HG03064 (cell line): Measurements from ENCODE around the gene GINS1.
"Not testable (repeated sequence)": the region's sequence is repeated elsewhere in the genome, so short reads cannot be mapped to it uniquely, and the experiment has no call there.

Experiments
- ATAC-seq: cut with Tn5 transposase; IDR thresholded peaks from one replicate; pipeline ENCODE4 v1.9.1; 2021; ENCODE audit warnings: low read depth; ENCODE audit not compliant: unreplicated experiment

GINS1 gene

GRCh38 chr20:25389401-25389857 is 18.0 kb upstream of the GINS1 start:
- ATAC-seq: no peak

DNA sequence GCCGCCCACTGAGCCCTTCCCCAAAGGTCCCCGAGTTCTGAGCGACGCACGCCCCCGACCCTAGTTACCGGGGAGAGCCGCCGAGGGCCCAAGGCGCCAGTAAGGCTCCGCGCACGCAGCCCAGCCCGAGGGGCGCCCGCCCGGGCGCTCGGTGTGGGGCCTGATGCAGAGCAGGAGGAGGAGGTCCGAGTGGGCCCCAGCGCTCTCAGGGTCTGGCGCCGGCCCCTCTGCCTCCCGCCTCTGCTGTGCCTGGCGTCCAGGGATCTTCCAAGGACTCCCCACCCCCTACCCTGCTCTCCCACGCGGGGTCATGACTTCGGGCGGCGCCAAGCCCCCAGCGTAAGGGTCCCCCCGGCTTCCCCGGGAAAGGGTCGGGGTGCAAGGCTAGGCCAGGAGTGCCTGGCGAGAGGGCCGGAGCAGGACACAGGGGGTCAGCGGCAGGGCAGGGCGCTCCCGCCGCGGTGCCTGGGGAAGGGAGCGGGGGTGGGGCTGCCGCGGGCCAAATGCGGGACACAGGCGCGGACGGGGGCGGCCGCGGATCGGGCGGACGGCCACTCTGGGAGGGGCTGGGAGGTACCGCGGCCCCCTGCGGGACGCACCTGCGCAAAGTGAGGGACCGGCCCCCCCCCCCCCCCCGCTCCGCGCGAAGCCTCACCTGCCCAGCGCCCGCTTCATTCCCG is 17.5 kb upstream of the GINS1 start:
- ATAC-seq: peak; percentile 30

GRCh38 chr20:25390538-25391528 is 16.6 kb upstream of the GINS1 start, which contains the start of gene ABHD12:
ABHD12 (minus strand) TSS chr20:25390835; CDS start chr20:25390703, 132 bp downstream.
- ATAC-seq: peak; percentile 86

GRCh38 chr20:25394276-25394675 is 13.2 kb upstream of the GINS1 start:
- ATAC-seq: no peak

DNA sequence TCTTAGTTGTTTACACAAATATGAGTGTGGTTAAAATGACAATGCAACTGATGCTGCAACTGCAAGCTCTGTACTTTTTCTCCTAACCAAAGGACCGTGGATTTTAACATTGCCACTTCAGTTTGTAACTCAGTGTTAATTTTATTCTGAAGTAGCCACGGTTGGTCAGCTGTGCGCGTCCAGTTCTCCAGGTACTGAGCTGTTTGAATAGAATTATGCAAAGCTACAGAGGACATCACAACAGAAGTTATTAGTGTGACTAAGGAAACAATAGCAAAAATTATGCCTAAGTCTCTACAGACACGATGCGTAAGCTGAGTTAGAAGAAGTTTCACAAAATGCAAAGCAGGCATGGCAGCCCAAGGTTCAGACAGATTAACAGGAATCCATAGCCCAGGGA is 12.5 kb upstream of the GINS1 start:
- no peak for ATAC-seq

DNA sequence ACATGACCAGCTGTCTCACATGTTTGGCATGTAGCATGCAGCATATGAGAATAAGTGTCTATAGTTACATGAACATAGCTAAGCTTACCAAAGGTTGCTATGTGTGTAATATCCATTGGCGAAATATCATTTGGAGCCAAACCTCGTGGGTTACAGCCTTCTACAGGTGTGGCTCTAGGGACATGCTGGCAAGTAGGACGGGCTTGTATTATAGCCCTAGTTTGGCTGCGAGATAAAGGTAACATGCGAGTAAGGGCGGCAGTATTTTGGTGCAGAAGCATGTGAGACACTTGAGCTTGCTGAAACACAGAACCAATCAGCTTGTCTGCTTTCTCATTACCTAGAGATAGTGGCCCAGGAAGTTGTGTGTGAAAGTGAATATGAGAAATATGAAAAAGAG is 10.4 kb upstream of the GINS1 start:
- no peak for ATAC-seq

DNA sequence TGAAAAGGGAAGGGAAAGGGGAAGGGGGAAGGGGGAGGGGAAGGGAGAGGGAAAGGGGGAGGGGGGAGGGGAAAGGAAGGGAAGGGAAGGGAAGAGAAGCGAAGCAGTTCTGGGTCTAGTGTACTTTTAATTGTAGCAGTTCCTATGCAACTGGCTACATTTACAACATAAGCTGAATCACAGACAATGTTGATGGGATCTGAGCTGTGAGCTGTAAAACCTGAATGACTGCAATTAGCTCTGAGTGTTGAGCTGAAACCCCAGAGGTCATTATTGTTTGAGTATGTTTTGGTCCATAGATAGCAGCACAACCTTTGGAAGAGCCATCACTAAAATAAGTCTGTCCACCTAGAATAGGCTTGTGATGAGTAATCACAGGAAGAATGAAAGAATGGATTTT is 9.7 kb upstream of the GINS1 start:
- no peak for ATAC-seq

DNA sequence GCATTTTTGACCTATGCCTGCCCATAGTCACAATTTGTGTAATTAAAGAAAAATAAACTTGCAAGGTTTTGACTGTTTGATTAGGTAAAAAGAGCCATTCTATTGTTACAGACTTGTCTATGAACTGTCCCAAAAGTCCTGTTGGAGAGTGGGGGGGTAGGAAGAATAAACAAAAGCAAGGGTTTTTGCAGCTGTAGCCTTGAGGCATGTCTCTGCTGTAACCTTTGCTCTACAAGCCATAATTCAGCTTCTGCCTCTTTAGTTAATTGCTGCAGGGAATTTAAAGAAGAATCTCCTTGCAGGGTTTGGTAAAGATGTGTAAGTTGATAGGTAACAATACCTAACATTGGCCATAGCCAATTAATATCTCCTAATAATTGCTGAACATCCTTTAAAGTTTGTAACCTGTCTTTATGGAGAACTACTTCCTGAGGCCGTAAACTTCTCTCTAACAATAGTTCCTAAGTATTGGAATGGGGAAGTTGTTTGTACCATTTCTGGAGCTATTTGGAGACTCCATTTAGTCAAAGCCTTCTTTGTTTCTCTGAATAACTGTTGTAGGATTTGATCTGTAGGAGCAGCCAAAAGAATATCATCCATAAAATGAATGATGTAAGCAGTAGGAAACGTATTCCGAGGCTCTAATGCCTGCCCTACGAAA is 9.0 kb upstream of the GINS1 start:
- ATAC-seq: no peak

- no peak for ATAC-seq
Observed at GRCh38 chr20:25399037-25399430, 8.4 kb upstream of the GINS1 start.

GRCh38 chr20:25400291-25400732 is 7.2 kb upstream of the GINS1 start:
- not testable (repeated sequence) for ATAC-seq

DNA sequence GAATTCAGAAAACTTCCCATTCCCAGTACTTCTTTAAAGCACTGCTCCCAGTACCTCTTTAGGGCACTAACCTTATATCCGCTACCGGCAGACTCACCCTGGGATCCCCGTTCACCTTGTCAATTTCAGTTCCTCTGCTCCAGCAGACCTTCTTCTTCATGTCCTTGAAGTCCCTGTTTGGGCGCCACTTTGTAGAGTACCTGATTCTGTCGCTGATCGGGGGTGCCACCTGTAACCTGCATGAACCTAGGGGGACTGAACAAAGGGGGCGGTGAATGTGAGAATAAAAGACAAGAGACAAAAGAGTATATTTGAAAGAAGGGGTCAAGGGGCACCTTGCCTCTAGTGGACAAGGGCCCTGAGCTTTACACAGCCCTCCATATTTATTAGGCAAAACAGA is 4.9 kb upstream of the GINS1 start:
- no peak for ATAC-seq

DNA sequence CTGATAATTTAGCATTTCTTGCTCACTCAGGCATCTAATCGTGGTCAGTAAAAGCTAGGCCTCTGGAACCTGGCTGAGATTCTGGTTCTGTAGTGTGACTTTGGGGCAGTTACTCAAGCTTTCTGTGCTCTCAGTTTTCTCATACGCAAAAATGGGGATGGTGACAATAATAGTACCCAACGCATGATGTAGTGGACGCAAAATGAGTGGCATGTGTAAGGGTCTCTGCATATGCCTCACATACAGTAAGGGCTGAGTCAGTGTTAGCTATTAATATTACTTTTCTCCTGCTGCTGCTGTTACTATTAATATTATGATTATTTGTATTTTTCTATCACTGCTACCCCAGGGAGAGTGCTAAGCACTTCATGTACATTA is 686 bp downstream of the GINS1 start:
- no peak for ATAC-seq

GRCh38 chr20:25408890-25409289 is 1.4 kb downstream of the GINS1 start:
- ATAC-seq: no peak

DNA sequence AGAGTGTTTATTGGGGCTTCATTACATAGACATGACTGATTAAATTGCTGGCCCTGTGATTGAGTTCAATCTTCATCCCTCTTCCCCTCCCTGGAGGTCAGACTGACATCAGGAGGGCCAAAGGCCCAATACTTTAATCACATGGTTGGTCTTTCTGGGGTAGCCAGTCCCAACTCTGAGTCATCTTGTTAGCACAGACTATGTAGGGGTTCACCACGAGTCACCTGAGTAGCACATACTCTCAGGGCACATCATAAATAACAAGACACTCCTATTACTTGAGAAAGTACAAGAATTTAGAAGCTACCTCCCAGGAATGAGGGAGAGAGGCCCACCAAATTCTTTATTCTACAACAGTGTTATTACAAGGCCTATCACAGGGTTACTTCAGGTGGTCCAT is 11.3 kb downstream of the GINS1 start:
- no peak for ATAC-seq

- no peak for ATAC-seq
Observed at GRCh38 chr20:25421102-25421501, 13.6 kb downstream of the GINS1 start.

- no peak for ATAC-seq
Observed at GRCh38 chr20:25422032-25422431, 14.6 kb downstream of the GINS1 start.

GRCh38 chr20:25424536-25424935 is 17.1 kb downstream of the GINS1 start:
- no peak for ATAC-seq

DNA sequence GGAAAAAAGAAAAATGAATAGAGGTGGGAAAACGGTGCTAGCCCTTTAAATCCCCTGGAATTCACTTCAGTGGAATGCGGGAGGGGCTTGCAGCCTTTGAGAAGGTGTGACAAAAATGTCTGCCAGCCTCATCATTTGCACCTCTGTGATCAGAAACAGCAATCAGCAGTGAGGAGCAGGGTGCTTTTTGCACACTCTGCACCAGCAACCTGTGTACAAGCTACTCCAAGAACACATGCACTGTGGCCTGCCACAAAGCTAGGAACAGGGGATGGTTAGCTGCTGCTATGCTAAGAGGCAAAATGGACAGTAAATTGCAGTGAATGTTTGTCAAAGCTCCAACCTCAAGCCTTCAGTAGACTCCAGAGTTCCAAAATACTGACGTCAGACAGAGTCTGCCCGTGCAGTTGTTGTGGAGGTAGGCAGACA is 29.7 kb downstream of the GINS1 start:
- no peak for ATAC-seq

DNA sequence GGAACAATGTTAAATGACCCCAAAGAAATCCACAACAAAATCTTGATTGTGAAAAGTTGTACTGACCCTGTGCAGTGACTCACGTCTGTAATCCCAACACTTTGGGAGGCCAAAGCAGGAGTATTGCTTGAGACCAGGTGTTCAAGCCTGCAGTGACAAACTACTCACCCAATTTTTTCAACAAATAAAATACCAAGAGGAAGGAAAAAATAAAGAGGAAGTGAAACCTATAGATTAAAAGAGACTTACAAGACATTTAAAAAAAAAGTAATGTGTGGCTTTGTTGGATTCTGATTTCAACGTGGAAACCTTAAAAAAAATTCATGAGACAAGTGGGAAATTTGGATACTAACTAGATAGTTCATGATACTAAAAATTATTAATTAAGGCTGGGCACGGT is 31.9 kb downstream of the GINS1 start:
- ATAC-seq: no peak

DNA sequence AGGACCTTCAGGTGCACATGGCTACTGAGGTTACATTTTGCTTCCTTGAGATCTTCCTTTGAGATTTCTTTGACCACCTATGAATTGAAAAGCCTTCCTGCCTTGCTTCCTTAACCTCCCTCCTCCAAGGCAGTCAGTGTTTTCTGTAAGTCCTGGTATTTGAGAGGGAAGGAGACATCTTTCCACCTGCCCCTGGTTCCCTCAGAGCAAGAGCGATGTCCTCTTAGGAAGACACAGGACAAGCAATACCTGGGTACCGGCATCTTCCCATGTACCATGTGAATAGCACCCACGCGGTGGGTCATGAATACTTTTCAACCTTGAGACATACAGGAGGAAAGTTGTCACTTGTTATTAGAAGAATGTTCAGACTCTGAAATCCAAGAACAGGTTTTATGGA is 37.1 kb downstream of the GINS1 start:
- no peak for ATAC-seq

- ATAC-seq: no peak
Observed at GRCh38 chr20:25447671-25448070, 40.2 kb downstream of the GINS1 start.
